22Rv1 (cell line): ENCODE measurements around the gene NBEAL2.

Experiments
- H3K27ac ChIP-seq: fragments of 450-650 bp; 2 replicates; pipeline ENCODE4 v1.5.1; 2017
- ZFX ChIP-seq: fragments of 450-650 bp; IDR thresholded peaks from 2 replicates; pipeline ENCODE4 v1.6.1; 2017; ENCODE audit warnings: antibody characterized with exemption, borderline replicate concordance
- TF ChIP-seq, protein P1 (sequence below): fragments of 450-650 bp; IDR thresholded peaks from 2 replicates; pipeline ENCODE4 v1.5.1; 2017; ENCODE audit warnings: mild to moderate bottlenecking

The NBEAL2 gene

DNA sequence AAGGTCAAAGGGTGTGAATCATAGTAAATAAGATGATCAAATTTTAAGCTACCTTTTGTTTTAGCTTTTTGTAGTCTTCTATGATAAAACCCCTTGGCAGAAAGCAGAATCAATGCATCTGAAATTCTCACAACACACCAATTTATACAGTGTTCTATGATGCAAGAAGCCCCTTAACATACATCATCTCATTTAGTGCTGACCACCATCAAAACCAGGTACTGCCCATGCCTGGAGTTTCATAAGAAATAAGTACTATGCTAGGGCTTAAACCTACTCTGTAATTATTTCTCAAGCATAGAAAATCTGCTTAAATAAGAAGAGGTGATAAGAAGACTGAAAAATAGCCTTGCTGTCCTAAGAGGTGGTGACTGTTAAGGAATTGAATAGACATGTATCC lies 67.6 kb downstream of the NBEAL2 start:
- no peak overlapping the region for H3K27ac ChIP-seq
- TF ChIP-seq, protein P1, sequence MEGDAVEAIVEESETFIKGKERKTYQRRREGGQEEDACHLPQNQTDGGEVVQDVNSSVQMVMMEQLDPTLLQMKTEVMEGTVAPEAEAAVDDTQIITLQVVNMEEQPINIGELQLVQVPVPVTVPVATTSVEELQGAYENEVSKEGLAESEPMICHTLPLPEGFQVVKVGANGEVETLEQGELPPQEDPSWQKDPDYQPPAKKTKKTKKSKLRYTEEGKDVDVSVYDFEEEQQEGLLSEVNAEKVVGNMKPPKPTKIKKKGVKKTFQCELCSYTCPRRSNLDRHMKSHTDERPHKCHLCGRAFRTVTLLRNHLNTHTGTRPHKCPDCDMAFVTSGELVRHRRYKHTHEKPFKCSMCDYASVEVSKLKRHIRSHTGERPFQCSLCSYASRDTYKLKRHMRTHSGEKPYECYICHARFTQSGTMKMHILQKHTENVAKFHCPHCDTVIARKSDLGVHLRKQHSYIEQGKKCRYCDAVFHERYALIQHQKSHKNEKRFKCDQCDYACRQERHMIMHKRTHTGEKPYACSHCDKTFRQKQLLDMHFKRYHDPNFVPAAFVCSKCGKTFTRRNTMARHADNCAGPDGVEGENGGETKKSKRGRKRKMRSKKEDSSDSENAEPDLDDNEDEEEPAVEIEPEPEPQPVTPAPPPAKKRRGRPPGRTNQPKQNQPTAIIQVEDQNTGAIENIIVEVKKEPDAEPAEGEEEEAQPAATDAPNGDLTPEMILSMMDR = no peak
- TF ChIP-seq ZFX = no peak

DNA sequence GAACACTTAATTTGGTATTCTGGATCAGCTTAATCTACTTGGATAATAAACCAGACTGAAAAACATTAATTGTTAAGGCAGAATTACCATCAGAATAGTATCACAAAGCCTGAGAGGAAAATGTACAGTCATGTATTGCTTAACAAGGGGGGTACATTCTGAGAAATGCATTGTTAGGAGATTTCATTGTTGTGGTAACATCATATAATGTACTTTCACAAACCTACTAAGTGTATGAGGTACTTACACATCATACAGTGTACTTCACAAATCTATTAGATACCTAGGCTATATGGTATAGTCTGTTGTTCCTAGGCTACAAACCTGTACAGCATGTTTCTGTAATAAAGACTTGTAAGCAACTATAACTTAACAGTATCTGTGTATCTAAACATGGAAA lies 68.2 kb downstream of the NBEAL2 start:
- no peak overlapping the region for H3K27ac ChIP-seq
- no peak for TF ChIP-seq ZFX
- TF ChIP-seq, protein P1 = no peak

DNA sequence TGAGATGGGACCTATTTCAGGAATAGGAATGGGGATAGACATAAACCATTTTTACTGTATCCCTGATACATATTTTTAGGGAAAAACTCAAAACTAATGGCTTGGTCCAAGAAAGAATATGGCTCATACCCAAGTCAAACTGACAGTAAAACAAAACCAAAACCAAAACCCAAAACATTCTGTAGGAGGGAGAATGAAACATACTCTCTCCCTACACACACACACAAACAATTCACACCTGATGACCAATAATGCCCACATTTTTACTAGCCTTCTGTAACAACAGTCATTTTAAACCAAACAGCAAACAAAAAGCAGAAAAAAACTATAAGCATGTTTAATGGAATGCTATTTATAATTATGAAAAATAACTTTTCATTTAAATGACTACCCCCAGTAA lies 74.9 kb downstream of the NBEAL2 start:
- no peak overlapping the region for H3K27ac ChIP-seq
- TF ChIP-seq ZFX = no peak
- TF ChIP-seq, protein P1 = no peak

DNA sequence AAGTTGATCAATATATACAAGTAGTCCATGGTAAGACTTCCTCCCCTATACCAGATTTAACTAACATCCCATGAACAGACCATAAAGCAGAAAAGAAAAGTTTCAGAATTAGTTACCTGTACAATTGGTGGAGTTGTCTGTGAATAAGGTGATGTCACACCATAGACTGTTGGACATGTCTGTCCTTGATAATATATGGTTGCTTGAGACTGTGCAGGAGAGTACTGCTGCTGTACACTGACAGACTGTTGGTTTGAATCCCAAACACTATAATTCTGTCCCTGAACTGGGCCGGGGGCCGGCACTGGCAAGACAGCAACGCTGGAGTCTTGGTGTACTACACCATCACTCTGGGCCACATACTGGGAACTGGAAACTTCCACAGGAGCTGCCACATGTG lies 77.2 kb downstream of the NBEAL2 start:
- no peak overlapping the region for H3K27ac ChIP-seq
- TF ChIP-seq, protein P1 = no peak
- no peak for TF ChIP-seq ZFX

DNA sequence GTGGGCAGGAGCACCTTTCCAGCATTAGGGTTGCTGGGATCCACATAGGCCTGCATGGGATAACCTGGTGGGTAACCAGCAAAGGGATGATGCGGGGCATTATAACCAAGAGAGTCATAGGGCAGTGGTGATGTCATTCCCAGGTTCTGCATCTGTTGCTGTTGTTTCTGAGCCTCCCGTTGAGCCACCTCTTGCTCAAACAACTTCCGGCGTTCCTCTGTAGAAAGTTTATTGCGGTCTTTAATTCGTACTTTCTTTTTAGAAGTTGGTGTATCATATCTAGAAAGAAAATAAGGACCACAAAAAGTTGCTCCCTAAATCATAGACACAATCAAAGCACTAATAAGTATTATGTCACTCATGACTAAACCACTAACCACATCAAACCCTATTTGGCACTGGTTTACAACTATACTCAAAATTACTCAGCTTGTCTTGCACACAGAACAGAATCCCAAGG lies 77.8 kb downstream of the NBEAL2 start:
- TF ChIP-seq, protein P1 = no peak
- no peak for TF ChIP-seq ZFX
- no peak overlapping the region for H3K27ac ChIP-seq
